Fibroblast of pulmonary artery (primary cell): ENCODE data around the gene SDK1.

Source experiments
- DNase-seq: peaks from one replicate; pipeline ENCODE4 v3.0.0-alpha.2; 2010; ENCODE audit warnings: low read depth
- H3K4me3 ChIP-seq: replicated peaks from 2 replicates; pipeline ENCODE4 v1.5.1; 2011; ENCODE audit warnings: low read depth, mild to moderate bottlenecking, control low read depth, low read length, moderate library complexity
- TF ChIP-seq, protein P1 (sequence below): IDR thresholded peaks from 2 replicates; pipeline ENCODE4 v1.5.1; 2011; ENCODE audit warnings: mild to moderate bottlenecking, control low read depth, low read length, inconsistent platforms; ENCODE audit errors: missing control alignments

Gene SDK1

DNA sequence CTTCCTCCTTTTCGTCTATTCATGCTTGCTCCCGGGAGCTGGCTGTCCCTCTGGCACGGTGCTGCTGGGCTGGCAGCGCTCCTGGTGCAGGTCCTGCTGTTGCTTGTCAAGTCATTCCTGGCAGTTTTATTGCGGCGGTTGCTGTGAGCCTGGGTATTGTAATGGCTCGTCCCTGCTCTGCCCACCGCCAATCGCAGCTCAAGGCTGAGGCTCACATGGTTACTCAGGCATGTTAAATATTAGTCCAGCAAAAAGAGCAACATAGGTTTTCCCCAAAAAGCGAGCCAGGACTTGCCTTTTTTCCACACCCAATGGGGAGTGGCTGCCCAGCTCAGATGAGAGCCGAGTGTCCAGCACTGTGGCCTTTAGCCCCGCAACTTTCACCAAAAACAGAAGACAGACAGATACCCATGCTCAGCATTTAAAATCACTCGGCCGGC lies 888.1 kb downstream of the SDK1 start:
- H3K4me3 ChIP-seq = no peak overlapping the region
- TF ChIP-seq, protein P1, sequence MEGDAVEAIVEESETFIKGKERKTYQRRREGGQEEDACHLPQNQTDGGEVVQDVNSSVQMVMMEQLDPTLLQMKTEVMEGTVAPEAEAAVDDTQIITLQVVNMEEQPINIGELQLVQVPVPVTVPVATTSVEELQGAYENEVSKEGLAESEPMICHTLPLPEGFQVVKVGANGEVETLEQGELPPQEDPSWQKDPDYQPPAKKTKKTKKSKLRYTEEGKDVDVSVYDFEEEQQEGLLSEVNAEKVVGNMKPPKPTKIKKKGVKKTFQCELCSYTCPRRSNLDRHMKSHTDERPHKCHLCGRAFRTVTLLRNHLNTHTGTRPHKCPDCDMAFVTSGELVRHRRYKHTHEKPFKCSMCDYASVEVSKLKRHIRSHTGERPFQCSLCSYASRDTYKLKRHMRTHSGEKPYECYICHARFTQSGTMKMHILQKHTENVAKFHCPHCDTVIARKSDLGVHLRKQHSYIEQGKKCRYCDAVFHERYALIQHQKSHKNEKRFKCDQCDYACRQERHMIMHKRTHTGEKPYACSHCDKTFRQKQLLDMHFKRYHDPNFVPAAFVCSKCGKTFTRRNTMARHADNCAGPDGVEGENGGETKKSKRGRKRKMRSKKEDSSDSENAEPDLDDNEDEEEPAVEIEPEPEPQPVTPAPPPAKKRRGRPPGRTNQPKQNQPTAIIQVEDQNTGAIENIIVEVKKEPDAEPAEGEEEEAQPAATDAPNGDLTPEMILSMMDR = no peak
- peak; percentile 6 for DNase-seq

DNA sequence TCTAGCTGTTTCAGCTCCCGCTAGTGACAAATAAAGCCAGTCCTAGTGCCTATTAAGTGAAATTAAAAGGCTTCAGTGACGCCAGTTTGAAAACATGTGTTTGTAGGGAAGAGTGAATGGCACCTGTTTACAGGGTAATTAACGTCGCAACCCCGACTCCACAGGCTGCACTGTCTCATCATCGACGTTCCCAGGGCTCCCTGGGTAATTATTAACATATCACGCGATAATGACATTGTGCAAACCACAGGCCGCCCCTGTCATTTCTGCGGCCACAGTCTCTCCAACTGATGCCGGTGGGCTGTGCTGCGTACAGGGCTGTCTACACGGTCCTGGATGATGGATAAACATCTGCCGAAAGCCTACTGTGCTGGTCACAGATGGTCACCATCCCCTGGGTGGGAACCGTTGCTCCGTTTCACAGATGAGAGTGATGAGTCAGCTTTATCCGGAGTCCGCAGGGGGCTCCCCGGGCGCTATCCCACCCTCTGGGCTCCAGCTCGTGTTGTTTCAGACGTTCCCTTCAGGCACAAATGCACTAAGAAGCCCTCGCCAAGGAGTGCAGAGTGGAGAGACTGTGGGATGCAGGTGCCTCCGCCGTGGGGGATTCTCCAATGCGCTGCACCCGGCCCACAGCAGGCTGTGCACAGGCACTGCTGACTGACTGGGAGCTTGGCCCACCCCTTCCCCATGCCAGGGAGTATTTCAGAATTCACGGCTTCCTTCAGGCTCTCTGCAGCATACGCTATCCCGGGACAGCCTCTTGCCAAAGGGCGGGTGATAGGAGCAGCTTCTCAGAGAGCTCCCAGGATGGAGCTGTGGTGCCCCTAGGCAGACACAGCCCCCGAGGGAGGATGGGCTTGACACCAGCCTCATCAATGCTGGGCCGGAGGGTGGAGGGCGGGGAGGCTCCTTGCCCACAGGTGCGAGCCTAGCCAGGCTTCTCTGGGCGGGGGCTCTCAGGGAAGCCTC lies 889.2 kb downstream of the SDK1 start:
- no peak for DNase-seq
- TF ChIP-seq, protein P1 = no peak
- H3K4me3 ChIP-seq = no peak overlapping the region

DNA sequence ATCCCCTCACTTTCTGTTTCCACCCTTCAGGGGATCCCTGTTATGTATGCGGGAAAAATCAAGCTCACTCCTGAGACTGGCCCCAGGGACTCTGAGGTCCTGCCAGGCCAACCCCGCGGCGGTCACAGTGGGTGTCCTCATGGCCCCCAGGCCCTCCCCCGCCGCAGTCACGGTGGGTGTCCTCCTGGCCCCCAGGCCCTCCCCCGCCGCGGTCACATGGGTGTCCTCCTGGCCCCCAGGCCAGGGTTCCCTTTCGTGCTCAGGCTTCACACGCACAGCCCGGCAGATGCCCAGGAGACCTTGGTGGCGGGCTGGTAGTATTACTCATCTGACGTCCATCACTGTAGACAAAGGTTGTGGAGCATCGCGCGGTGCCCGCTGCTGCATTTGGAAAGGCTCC lies 890.0 kb downstream of the SDK1 start:
- TF ChIP-seq, protein P1 = no peak
- DNase-seq = no peak
- no peak overlapping the region for H3K4me3 ChIP-seq

DNA sequence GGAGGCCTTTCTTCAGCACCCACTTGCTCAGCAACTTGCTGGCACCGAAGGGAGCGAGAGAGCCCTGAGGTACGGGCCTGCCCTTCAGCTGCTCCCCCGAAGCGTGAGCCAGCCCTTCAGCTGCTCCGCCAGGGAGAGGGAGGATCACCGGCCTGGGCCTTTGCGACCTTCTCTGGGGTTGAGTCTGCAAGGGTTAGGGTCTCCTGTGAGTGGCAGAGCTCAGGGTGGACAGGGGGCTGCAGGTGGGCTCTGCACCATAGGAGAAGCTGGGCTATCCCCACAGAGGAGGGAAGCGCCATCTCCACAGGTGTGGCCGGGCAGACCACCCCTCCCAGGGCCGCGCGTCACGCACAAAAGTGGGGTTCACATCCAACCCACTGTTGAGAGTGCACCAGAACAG lies 890.5 kb downstream of the SDK1 start:
- H3K4me3 ChIP-seq = no peak overlapping the region
- no peak for DNase-seq
- TF ChIP-seq, protein P1 = no peak

DNA sequence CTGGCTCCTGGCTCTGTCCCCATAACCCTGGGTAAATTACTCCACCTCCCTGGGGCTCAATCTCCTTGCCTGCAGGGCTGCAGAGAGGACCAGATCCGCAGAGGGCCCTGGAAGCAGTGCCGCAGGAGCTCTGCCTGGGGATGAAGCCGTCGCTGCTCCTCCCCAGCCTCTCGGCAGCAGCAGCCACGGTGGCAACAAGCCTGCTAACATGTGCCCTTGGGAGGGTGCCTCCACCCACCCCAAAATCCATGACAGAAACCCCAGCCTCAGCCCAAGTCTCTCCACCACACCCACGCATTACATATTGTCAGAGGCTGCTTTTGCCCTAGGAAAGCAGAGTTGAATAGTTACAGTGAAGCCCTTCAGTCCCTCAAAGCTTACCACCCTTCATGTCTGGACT lies 894.6 kb downstream of the SDK1 start:
- DNase-seq = no peak
- H3K4me3 ChIP-seq = no peak overlapping the region
- TF ChIP-seq, protein P1 = no peak

DNA sequence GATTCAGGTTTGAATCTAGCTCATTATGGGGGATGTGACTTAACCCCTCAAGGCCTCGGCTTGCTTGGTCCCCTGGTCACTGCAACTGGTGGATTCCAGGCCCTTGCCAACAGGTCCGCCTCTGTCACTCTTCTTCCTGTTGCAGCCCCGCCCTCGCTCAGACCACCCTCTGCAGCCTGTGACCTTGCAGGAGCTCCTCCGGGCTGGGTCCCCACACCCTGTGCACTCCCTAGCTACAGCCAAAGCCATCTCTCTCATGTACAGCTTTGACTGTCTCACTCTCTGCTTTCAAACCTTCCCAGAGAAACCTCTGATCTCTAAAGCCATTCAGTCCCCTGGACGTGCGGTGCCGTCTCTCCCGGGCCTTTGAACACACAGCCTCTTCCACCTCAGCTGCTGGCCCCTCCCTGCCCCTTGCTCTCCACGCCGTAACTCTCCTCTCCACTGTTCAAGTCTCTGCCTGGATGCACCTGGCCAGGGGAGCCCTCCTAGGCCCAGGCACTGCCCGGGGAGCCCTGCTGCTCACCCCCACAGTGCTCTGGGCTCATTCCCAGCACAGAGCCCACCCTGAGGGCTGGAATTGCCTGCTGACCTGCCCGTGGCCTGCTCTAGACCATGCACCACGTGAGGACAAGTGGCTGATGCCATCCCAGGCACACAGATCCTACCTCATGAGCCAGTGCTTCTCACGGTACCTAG lies 895.2 kb downstream of the SDK1 start:
- no peak overlapping the region for H3K4me3 ChIP-seq
- DNase-seq = no peak
- TF ChIP-seq, protein P1 = no peak
